Breast epithelium (tissue), 4 donors: ENCODE results near the gene KIF22. TPM values are rescaled to one million over a fixed set of nuclear protein-coding genes. Genes with fewer than 3 reads are reported as not detected.

ENCODE experiments used
- DNase-seq, 2 donors: peaks; one replicate each; pipeline ENCODE4 v3.0.0-alpha.2; 2019; ENCODE audit warnings: low spot score in 2 of 2
- H3K27ac ChIP-seq, 2 donors: fragments of 200-600 bp; sonication (generic) in 1 of 2; one replicate each; pipeline ENCODE4 v1.5.1; 2016 to 2019; ENCODE audit warnings: mild to moderate bottlenecking in 1 of 2
- H3K27me3 ChIP-seq, 2 donors: fragments of 200-600 bp; sonication (generic) in 1 of 2; one replicate each; pipeline versions ENCODE4 v1.5.1 to v1.6.0; 2017 to 2019; ENCODE audit warnings: control low read depth in 1 of 2, mild to moderate bottlenecking in 1 of 2
- H3K36me3 ChIP-seq: fragments of 200-600 bp; one replicate; pipeline ENCODE4 v1.5.1; 2019
- H3K4me1 ChIP-seq, 2 donors: fragments of 200-600 bp; sonication (generic); one replicate each; pipeline ENCODE4 v1.5.1; 2016 to 2019; ENCODE audit warnings: control low read depth in 1 of 2
- H3K4me3 ChIP-seq, 3 donors: fragments of 200-600 bp; sonication (generic); 1 replicate in 2 of 3; 2 replicates in 1 of 3; pipeline ENCODE4 v1.5.1; 2016 to 2019; ENCODE audit warnings: mild to moderate bottlenecking in 3 of 3, moderate library complexity in 2 of 3
- H3K9me3 ChIP-seq, 2 donors: fragments of 200-600 bp; sonication (generic) in 1 of 2; one replicate each; pipeline ENCODE4 v1.5.1; 2016 to 2019; ENCODE audit warnings: control low read depth in 1 of 2
- POLR2A ChIP-seq: fragments of 450-650 bp; IDR thresholded peaks from one replicate; pipeline ENCODE4 v1.6.1; 2016; ENCODE audit warnings: antibody characterized with exemption, mild to moderate bottlenecking, moderate library complexity
- POLR2AphosphoS5 ChIP-seq, 3 donors: sonication (generic); formaldehyde crosslinking; IDR thresholded peaks; one replicate each; pipeline ENCODE4 v1.6.1; 2017; ENCODE audit warnings: antibody characterized with exemption in 3 of 3
- intact Hi-C: fragments of 100-400 bp; cut with DNase I; formaldehyde crosslinking; loops from one replicate; pipeline ENCODE4 v1.15.1; 2023; ENCODE audit warnings: low total_unique reads
- total RNA-seq, 3 donors: library from RNA; depleted of rRNA; stranded (reverse); fragments of >200 nt; gene quantifications; one replicate each; pipeline ENCODE4 v1.1.0, GENCODE V29; 2016
- TF ChIP-seq, protein P1 (sequence below), 3 donors: fragments of 450-650 bp; IDR thresholded peaks; one replicate each; pipeline ENCODE4 v1.5.1; 2016 to 2017; ENCODE audit warnings: antibody characterized with exemption in 3 of 3, mild to moderate bottlenecking in 3 of 3, moderate library complexity in 3 of 3

Gene KIF22
- total RNA-seq = 10 to 100 TPM; 16.3 to 50.2 (median 22.3) TPM

DNA sequence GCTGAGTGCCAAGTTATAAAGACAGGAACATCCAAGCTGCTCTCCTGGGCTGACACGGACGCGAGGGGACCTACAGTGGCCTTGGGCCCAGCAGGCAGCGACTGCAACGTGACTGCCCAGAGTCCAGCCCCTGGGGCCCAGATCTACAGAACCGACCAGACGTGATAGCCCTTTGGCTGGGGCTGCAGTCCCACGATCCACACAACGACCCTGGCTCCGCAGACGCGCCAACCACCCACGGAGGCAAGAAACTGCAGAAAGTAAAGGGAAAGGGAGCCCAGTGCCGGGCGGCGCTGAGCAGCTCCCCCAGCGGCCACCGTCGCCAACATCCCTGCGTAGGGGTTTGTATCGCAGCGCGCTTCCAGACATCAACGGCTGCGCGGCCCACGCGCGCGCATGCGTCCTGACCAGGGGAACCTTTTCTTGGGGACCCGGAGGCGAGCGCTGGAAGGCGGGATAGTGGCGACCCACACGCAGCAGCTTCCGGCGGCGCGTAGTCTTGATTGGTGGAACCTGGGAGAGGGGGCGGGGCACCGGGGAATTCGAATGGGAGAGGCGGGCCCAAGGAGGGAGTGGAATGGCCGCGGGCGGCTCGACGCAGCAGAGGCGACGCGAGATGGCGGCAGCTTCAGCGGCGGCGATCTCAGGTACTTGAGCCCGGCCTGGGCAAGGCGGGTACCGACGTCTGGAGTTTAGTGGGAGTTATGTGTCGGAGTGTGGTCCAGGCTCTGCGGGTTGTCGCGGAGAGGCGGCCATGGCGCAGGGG lies at the start of gene KIF22:
KIF22 (plus strand) TSS at position 569 of the 766 bp plus-strand sequence; CDS start at position 578, 9 bp downstream.
- no peaks in the 10 kb centered on the region for H3K9me3 ChIP-seq
- intact Hi-C loops = no loop called here

DNA sequence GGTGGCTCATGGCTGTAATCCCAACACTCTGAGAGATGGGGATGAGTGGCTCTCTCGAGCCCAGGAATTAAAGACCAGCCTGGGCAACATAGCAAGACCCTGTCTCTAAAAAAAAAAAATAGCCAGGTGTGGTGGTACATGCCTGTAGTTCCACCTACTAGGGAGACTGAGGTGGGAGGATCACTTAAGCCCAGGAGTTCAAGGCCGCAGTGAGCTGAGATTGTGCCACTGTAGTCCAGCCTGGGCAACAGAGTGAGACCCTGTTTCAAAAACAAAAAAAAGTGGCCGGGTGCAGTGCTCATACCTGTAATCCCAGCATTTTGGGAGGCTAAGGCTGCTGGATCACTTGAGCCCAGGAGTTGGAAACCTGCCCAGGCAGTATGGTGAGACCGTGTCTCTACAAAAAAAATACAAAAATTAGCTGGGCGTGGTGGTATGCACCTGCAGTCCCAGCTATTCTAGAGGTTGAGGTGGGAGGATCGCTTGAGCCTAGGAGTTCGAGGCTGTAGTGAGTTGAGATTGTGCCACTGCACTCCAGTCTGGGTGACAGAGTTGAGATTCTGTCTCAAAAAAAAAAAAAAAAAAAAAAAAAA lies 47.8 kb upstream of the KIF22 start:
- Histone ChIP-seq H3K27me3 (no peaks in the 10 kb centered on the region), H3K27ac (no peak overlapping the region), H3K4me3 (no peak overlapping the region), H3K4me1 (no peaks in the 10 kb centered on the region), H3K9me3 (no peaks in the 10 kb centered on the region), H3K36me3 (no peaks in the 10 kb centered on the region)
- TF ChIP-seq, protein P1, sequence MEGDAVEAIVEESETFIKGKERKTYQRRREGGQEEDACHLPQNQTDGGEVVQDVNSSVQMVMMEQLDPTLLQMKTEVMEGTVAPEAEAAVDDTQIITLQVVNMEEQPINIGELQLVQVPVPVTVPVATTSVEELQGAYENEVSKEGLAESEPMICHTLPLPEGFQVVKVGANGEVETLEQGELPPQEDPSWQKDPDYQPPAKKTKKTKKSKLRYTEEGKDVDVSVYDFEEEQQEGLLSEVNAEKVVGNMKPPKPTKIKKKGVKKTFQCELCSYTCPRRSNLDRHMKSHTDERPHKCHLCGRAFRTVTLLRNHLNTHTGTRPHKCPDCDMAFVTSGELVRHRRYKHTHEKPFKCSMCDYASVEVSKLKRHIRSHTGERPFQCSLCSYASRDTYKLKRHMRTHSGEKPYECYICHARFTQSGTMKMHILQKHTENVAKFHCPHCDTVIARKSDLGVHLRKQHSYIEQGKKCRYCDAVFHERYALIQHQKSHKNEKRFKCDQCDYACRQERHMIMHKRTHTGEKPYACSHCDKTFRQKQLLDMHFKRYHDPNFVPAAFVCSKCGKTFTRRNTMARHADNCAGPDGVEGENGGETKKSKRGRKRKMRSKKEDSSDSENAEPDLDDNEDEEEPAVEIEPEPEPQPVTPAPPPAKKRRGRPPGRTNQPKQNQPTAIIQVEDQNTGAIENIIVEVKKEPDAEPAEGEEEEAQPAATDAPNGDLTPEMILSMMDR (IDR thresholded peaks at IDR 0.05) = no peak
- TF ChIP-seq POLR2A = no peak
- TF ChIP-seq POLR2AphosphoS5 (IDR thresholded peaks at IDR 0.05) = no peak
- intact Hi-C loops = no loop called here
- no peak for DNase-seq

More for the DNA sequence above, at the start of gene KIF22:
- no peaks in the 10 kb centered on the region for H3K36me3 ChIP-seq
- H3K4me3 ChIP-seq = peak within 1 kb of the TSS; percentile 72 to 96 (median 78)
- peak within 1 kb of the TSS; percentile 86 to 90 for H3K27ac ChIP-seq
- peaks cover 0 to 12% of the 10 kb centered on the region in 2 donors for H3K4me1 ChIP-seq
- TF ChIP-seq, protein P1 (IDR thresholded peaks at IDR 0.05) = peak; percentile 62 to 88 (median 79)
- TF ChIP-seq POLR2AphosphoS5 (IDR thresholded peaks at IDR 0.05) (peak; percentile 81 to 91 (median 90)), POLR2A (peak; percentile 64)
- H3K27me3 ChIP-seq = no peaks in the 10 kb centered on the region
- peak; percentile 98 to 100 for DNase-seq

DNA sequence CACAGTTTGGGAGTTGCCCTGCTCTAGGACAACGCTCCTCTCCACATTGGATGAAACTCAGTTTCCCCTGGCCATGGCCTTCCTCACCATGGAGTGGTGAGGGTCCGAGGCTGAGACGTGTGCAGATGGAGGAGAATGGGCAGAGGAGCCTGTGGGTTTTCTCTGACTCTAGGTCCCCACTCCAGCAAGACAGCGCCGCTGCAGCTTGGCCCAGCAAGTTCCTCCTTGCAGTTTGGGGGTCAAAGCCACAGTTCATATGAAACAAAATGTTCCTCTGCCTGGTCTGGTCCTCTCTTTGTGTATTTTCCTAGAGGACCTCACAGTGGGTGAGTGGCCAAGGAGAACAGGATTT lies 47.1 kb upstream of the KIF22 start:
- H3K36me3 ChIP-seq = no peaks in the 10 kb centered on the region
- TF ChIP-seq, protein P1 (IDR thresholded peaks at IDR 0.05) = no peak
- no peak for TF ChIP-seq POLR2A
- TF ChIP-seq POLR2AphosphoS5 (IDR thresholded peaks at IDR 0.05) = no peak
- no peak overlapping the region for H3K27ac ChIP-seq
- no peaks in the 10 kb centered on the region for H3K9me3 ChIP-seq
- no peaks in the 10 kb centered on the region for H3K4me1 ChIP-seq
- intact Hi-C loops = no loop called here
- H3K4me3 ChIP-seq = no peak overlapping the region
- no peak for DNase-seq
- no peaks in the 10 kb centered on the region for H3K27me3 ChIP-seq

DNA sequence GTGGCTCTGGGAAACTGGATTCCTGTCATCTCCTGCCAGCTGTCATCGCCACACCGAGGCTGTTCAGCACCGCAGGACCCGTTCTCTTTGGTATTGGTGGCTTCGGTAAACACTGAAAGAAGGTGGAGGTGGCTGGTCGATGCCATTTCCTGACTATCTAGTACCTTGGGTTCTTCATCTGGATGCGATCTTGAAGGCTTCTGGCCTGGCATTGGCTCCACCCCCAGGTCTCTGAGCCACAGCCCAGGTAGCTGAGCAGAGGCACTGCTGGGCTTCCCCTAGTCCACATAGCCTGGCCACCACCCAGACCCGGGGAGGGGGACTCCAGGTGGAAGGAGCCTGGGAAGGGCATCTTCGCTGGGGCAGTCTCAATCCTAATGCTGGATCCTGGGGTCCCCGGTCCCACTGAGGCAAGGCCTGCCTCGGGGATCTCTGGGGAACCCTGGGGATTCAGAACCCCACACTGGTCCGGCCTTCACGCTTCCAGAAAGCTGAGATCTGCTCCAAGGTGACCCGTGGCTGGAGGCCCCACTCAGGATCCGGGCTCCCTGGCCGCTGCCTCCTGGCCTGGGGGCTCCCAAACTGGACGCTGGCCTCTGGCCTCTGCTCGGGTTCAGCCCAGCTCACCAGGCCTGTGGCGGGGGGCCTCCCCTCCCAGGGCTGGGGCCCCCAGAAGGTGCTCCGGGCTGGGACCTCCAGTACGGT lies 46.6 kb upstream of the KIF22 start:
- DNase-seq = no peak
- TF ChIP-seq POLR2AphosphoS5 (IDR thresholded peaks at IDR 0.05) (no peak), POLR2A (no peak)
- TF ChIP-seq, protein P1 (IDR thresholded peaks at IDR 0.05) = no peak
- Histone ChIP-seq H3K27ac (no peak overlapping the region), H3K4me3 (peak overlapping the region in 1 of 3 donors; percentile 37), H3K27me3 (no peaks in the 10 kb centered on the region), H3K36me3 (no peaks in the 10 kb centered on the region), H3K9me3 (no peaks in the 10 kb centered on the region), H3K4me1 (no peaks in the 10 kb centered on the region)
- intact Hi-C loops = no loop called here
